ENCODE measurements around the gene ETS1.

ETS1 gene

DNA sequence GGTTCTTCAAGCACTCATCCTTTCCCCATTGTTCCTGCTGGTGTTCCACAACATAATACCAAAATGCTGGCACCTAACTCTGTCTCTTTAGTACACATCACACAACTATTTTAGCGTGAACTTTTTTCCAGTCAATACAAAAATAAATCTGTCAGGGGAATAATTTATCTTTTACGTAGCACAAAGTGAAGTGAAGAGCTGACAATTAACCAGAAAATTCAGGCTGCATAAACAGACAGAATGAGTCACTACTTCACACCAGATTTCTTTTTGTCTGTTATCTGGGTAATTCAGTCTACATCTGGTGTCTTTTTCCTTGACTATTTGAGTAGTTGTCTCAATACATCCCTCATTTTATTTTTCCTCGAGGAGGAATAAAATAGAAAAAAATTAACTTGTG is 7.9 kb upstream of the ETS1 start:
- TF ChIP-seq, protein P1, sequence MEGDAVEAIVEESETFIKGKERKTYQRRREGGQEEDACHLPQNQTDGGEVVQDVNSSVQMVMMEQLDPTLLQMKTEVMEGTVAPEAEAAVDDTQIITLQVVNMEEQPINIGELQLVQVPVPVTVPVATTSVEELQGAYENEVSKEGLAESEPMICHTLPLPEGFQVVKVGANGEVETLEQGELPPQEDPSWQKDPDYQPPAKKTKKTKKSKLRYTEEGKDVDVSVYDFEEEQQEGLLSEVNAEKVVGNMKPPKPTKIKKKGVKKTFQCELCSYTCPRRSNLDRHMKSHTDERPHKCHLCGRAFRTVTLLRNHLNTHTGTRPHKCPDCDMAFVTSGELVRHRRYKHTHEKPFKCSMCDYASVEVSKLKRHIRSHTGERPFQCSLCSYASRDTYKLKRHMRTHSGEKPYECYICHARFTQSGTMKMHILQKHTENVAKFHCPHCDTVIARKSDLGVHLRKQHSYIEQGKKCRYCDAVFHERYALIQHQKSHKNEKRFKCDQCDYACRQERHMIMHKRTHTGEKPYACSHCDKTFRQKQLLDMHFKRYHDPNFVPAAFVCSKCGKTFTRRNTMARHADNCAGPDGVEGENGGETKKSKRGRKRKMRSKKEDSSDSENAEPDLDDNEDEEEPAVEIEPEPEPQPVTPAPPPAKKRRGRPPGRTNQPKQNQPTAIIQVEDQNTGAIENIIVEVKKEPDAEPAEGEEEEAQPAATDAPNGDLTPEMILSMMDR (IDR thresholded peaks at IDR 0.05; ENCODE audit: borderline replicate concordance, insufficient read depth, low read depth, low read length): no peak
- H3K4me3 ChIP-seq (ENCODE audit: low read depth, low read length): no peak overlapping the region

DNA sequence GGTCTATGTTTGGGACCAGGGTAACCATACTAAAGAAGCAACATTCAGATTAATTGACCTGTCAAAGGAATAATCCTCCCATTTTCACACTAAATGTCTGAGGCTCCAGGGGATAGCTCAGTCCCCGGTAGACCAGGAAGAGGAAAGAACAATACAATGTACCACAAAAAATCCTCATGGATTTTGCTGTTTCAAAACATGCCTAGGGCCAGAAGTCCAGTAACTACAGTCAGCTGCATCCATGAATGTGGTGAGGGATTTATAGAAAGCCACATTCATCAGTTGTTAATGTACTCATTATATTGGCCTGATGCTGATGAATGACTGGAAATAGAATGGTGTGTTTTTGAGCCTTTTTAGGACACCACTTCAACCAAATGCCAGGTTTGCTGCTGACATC is 6.9 kb upstream of the ETS1 start:
- H3K4me3 ChIP-seq (ENCODE audit: low read depth, low read length): no peak overlapping the region
- TF ChIP-seq, protein P1 (IDR thresholded peaks at IDR 0.05; ENCODE audit: borderline replicate concordance, insufficient read depth, low read depth, low read length): no peak

DNA sequence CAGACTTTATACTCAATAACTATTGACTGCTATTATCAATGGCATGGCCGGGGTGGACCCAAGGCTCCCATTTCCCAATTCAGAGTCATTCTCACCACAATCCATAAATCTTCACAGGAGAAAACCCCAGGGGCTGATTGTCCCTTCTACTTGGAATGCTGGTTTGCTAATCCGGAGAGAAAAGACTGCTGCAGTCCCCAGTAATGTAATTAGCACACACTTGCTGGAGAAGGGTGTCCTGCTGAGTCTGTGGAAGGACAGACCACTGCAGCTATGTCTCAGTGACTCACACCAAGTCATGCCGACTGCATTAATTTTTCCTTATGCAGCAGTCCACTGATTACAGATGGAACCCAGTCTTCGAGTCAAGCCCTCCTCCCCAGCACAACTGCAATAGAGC is 5.9 kb upstream of the ETS1 start:
- no peak overlapping the region for H3K4me3 ChIP-seq (ENCODE audit: low read depth, low read length)

DNA sequence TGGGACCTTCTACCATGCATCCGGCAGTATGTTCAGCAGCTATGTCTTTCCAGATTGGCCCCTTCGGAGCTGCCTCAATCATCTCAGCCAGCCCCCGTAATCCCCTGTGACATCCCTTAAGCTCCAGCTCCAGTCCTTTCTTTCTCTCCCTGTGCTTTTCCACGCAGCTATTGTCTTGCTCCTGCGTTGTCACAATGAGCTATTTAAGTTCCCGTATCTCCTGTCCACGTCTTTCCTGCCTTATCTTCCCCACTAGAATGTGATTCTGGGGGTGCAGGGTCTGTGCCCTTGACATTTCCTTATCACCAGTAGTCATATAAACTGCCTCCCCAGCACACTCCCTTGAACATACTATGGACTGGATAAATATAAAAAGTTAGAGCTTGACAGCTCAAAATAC is 5.1 kb upstream of the ETS1 start:
- H3K4me3 ChIP-seq (ENCODE audit: low read depth, low read length): no peak overlapping the region
- TF ChIP-seq, protein P1 (IDR thresholded peaks at IDR 0.05; ENCODE audit: borderline replicate concordance, insufficient read depth, low read depth, low read length): no peak

More for the DNA sequence above, 5.9 kb upstream of the ETS1 start:
- TF ChIP-seq, protein P1 (IDR thresholded peaks at IDR 0.05; ENCODE audit: borderline replicate concordance, insufficient read depth, low read depth, low read length): no peak

DNA sequence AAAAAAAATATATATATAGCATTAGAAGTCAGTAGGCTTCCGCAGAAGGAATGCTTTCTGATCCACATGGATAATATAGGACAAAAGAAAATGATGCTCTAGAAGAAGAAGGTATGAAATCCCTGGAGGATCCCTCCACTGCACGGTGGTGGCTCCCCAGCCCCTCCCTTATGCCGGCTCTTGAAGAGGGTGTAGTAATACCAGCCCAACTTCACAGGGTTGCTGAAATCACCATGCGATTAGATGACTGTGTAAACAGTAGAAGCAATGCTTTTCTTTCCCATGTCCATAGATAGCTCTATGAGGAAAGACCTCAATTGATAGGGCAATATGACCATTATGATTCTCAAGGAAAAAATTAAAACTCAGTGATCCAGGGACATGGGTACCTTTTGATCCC is 3.2 kb upstream of the ETS1 start:
- TF ChIP-seq, protein P1 (IDR thresholded peaks at IDR 0.05; ENCODE audit: borderline replicate concordance, insufficient read depth, low read depth, low read length): no peak
- H3K4me3 ChIP-seq (ENCODE audit: low read depth, low read length): no peak overlapping the region

DNA sequence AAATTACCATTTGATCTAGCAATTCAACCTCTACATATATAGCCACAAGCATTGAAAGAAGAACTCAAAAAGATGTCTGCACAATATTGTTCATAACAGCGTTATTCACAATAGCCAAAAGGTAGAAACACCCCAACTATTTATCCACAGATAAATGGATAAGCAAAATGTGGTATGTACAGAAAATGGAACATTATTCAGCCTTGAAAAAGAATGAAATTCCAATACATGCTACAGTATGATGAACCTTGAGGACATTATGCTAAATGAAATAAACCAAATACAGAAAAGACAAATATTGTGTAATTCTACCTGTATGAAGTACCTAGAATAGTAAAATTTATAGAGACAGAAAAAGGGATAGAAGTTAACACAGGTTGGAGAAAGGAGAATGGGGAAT is 2.6 kb upstream of the ETS1 start:
- no peak overlapping the region for H3K4me3 ChIP-seq (ENCODE audit: low read depth, low read length)
- TF ChIP-seq, protein P1 (IDR thresholded peaks at IDR 0.05; ENCODE audit: borderline replicate concordance, insufficient read depth, low read depth, low read length): no peak

DNA sequence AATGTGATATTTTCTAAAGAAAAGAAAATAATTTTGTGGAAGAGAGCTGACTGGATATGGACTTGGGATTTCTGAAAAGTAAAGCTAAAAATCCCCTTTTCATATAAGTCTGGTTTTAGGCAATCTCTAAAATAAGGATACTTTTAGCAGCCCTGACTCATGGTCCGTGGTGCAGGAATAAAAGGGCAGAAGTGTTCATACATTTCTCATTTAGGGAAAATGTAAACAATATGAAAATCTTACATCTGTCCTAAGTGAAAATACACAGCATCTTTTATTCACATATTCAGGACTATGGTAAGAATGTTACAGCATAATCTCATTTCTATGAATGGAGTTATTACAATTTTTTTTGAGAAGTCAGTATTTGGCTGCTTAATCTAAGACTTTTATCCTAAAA is 735 bp upstream of the ETS1 start:
- no peak overlapping the region for H3K4me3 ChIP-seq (ENCODE audit: low read depth, low read length)
- TF ChIP-seq, protein P1 (IDR thresholded peaks at IDR 0.05; ENCODE audit: borderline replicate concordance, insufficient read depth, low read depth, low read length): no peak

Data from GM12875 (cell line).